Stomach smooth muscle (tissue), 2 donors: Measurements from ENCODE around the gene CXCR2.

Experiments
- H3K27ac ChIP-seq: one replicate; pipeline ENCODE4 v1.7.0; 2013; ENCODE audit warnings: mild to moderate bottlenecking, low read length, inconsistent platforms
- H3K27me3 ChIP-seq, 2 donors: one replicate each; pipeline ENCODE4 v1.7.0; 2013; ENCODE audit warnings: low read length in 2 of 2; ENCODE audit not compliant: insufficient read depth in 2 of 2, control insufficient read depth in 1 of 2
- H3K36me3 ChIP-seq, 2 donors: one replicate each; pipeline ENCODE4 v1.7.0; 2013; ENCODE audit warnings: low read length in 2 of 2; ENCODE audit not compliant: control insufficient read depth in 2 of 2, insufficient read depth in 2 of 2
- H3K4me1 ChIP-seq: one replicate; pipeline ENCODE4 v1.7.0; 2013; ENCODE audit warnings: low read length; ENCODE audit not compliant: control insufficient read depth, insufficient read depth
- H3K4me3 ChIP-seq, 2 donors: one replicate each; pipeline ENCODE4 v1.7.0; 2013; ENCODE audit warnings: low read length in 2 of 2
- H3K9ac ChIP-seq, 2 donors: one replicate each; pipeline ENCODE4 v1.7.0; 2013; ENCODE audit warnings: low read length in 2 of 2, mild to moderate bottlenecking in 1 of 2
- H3K9me3 ChIP-seq, 2 donors: one replicate each; pipeline ENCODE4 v1.7.0; 2013; ENCODE audit warnings: low read length in 2 of 2; ENCODE audit not compliant: control insufficient read depth in 2 of 2
- donor health status: healthy.
- donor health status: Pancreatic carcinoma.

The CXCR2 gene

DNA sequence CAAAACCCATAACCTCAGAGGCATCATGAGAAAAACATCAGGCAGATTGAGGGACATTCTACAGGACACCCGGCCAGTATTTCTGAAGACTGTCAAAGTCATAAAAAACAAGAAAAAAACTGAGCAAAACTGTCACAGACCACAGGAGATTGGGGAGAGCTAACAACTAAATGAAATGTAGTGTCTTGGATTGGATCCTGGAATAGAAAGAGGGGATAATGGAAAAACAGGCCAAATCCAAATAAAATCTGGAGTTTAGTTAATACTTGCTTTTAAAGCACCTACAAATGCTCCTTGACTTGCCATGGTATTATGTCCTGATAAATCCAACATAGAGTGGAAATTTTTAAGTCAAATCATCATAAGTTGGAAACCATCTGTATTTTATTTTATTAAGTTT, 58.5 kb downstream of the CXCR2 start:
- Histone ChIP-seq H3K4me3 (no peak overlapping the region), H3K36me3 (no peaks in the 10 kb centered on the region), H3K27me3 (no peaks in the 10 kb centered on the region), H3K9ac (no peak overlapping the region), H3K4me1 (peaks cover 20% of the 10 kb centered on the region), H3K9me3 (no peaks in the 10 kb centered on the region), H3K27ac (no peak overlapping the region)

DNA sequence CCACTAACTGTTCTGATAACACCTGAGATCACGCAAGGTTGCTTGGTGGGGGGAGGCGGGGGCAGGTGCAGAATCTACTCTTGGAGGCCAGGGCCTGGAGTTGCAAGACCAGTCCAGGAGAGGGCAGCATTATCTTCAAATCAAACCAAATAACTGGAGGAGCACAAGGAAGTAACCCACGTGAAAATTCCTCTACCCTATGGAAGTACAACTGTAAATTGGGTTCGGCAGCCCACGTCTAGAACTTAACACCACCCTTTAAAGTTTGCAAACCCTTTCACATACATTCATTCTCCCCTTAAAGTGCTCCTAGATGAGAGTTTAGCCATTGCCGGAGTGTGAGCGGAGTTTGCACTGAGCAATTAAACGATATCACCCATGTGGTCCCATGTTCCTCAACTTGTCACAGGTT, 60.5 kb downstream of the CXCR2 start:
- Histone ChIP-seq H3K36me3 (no peaks in the 10 kb centered on the region), H3K9me3 (no peaks in the 10 kb centered on the region), H3K9ac (peak overlapping the region in 1 of 2 donors; percentile 51), H3K4me3 (peak overlapping the region; percentile 9 to 15), H3K27me3 (no peaks in the 10 kb centered on the region), H3K4me1 (peaks cover 20% of the 10 kb centered on the region), H3K27ac (peak overlapping the region; percentile 59)
